Stimulated activated effector memory CD8-positive, alpha-beta T cell treated with anti-CD3 and anti-CD28 coated beads, Interleukin-12 subunit alpha, Interleukin-12 subunit beta, amount 100 ng/mL, for 72 hours (primary cell): ENCODE data around the gene ATG4D.

Experiments
- ATAC-seq: fragments of 150-1000 bp; cut with Tn5 transposase; 2 replicates; pipeline ENCODE4 v1.10.0; 2021
- DNase-seq, 2 donors: peaks; one replicate each; pipeline ENCODE4 v3.0.0; 2021 to 2022; ENCODE audit warnings: low spot score in 2 of 2
- H3K27ac Mint-ChIP-seq: one replicate; pipeline ENCODE4 v1.8.0; 2022; ENCODE audit warnings: mild to moderate bottlenecking, mixed read lengths
- H3K36me3 Mint-ChIP-seq: one replicate; pipeline ENCODE4 v1.8.0; 2022; ENCODE audit warnings: mild to moderate bottlenecking, mixed read lengths
- H3K4me1 Mint-ChIP-seq: one replicate; pipeline ENCODE4 v1.8.0; 2022; ENCODE audit warnings: mixed read lengths
- H3K4me3 Mint-ChIP-seq: one replicate; pipeline ENCODE4 v1.8.0; 2022; ENCODE audit warnings: mild to moderate bottlenecking, mixed read lengths
- H3K9me3 Mint-ChIP-seq: one replicate; pipeline ENCODE4 v1.8.0; 2022; ENCODE audit warnings: mixed read lengths

ATG4D gene

GRCh38 chr19:10543420-10544241, at the start of gene ATG4D:
TSS of gene ATG4D (plus strand) at chr19:10543904. CDS start at chr19:10544091, 187 bp downstream.
- ATAC-seq: peak; percentile 88
- peaks cover 20% of the 10 kb centered on the region for H3K4me1 Mint-ChIP-seq
- no peaks in the 10 kb centered on the region for H3K9me3 Mint-ChIP-seq
- peak; percentile 82 to 87 for DNase-seq
- H3K36me3 Mint-ChIP-seq: peaks cover 39% of the 10 kb centered on the region
- peak within 1 kb of the TSS; percentile 89 for H3K27ac Mint-ChIP-seq
- H3K4me3 Mint-ChIP-seq: peak within 1 kb of the TSS; percentile 83

- Mint-ChIP-seq H3K4me3 (no peak overlapping the region), H3K9me3 (no peaks in the 10 kb centered on the region), H3K4me1 (peaks cover 40% of the 10 kb centered on the region), H3K36me3 (peaks cover 92% of the 10 kb centered on the region), H3K27ac (peak overlapping the region; percentile 75)
- ATAC-seq (no peak), DNase-seq (no peak)
Measured at GRCh38 chr19:10497371-10497770, 46.3 kb upstream of the ATG4D start.

- ATAC-seq (no peak), DNase-seq (no peak)
- Mint-ChIP-seq H3K36me3 (peaks cover 81% of the 10 kb centered on the region), H3K27ac (peak overlapping the region; percentile 98), H3K9me3 (no peaks in the 10 kb centered on the region), H3K4me3 (peak overlapping the region; percentile 94), H3K4me1 (peaks cover 46% of the 10 kb centered on the region)
Measured at GRCh38 chr19:10499550-10500246, 44.0 kb upstream of the ATG4D start.

GRCh38 chr19:10500247-10500592, 43.5 kb upstream of the ATG4D start:
- H3K27ac Mint-ChIP-seq: peak overlapping the region; percentile 98
- H3K4me3 Mint-ChIP-seq: peak overlapping the region; percentile 94
- no peaks in the 10 kb centered on the region for H3K9me3 Mint-ChIP-seq

DNA sequence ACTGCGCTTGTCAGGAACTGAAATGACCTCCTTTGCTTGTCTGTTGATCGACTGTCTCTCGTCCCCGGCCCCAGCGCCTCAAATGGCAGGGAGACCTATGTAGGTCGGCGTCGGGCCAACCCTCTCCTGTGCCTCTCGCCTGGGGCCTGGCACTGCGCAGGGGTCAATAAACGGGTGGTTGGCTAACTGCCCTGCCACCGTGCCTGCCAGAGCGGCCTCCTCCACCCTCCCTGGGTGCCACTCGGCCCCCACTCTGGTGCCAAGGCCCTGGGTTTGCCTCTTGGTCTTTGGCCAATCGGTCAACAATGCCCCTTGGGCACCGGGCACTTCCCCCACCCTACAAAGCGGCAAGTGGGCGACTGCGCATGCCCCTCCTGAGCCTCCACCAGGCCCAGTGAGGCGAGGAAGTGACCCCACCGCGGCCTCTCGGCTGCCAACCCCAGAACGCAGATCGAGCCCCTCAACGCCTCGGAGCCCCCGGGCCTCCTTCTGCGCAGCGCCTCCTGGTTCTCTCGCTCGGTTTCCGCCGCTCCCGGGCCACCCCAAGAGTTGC, 41.7 kb upstream of the ATG4D start:
- Mint-ChIP-seq H3K9me3 (no peaks in the 10 kb centered on the region), H3K4me3 (peak overlapping the region; percentile 94), H3K4me1 (peaks cover 52% of the 10 kb centered on the region), H3K36me3 (peaks cover 57% of the 10 kb centered on the region), H3K27ac (peak overlapping the region; percentile 98)
- ATAC-seq (peak; percentile 52), DNase-seq (peak; percentile 40 to 81)

More at GRCh38 chr19:10500247-10500592, 43.5 kb upstream of the ATG4D start:
- peaks cover 46% of the 10 kb centered on the region for H3K4me1 Mint-ChIP-seq
- H3K36me3 Mint-ChIP-seq: peaks cover 75% of the 10 kb centered on the region
- ATAC-seq (no peak), DNase-seq (no peak)

DNA sequence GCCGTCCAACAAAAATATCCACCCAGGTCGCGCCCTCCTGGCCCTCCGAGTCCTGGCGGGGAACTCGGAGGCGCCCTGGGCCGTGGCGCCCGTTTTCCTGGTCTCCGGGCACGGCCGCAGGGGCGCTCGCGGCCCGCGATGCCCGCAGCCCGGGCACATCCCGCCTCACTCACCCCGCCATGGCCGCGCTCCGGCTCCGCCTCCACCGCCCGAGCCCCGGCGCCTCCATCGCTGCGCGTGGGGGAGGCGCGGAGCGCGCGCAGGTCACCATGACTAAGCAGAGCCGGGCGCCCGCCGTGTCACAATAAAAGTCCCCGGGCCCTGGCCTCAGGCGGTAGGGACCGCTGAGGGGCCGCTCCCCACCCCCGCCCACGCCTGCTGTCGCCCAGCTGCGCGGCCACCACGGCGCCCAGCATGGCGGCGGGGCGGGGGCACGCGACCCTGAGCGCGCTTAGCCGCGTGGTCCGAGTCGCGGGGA, 41.1 kb upstream of the ATG4D start:
- Mint-ChIP-seq H3K4me1 (peaks cover 48% of the 10 kb centered on the region), H3K27ac (peak overlapping the region; percentile 98), H3K9me3 (no peaks in the 10 kb centered on the region), H3K4me3 (peak overlapping the region; percentile 94), H3K36me3 (peaks cover 52% of the 10 kb centered on the region)
- DNase-seq (peak; percentile 91 to 95), ATAC-seq (peak; percentile 94)

DNA sequence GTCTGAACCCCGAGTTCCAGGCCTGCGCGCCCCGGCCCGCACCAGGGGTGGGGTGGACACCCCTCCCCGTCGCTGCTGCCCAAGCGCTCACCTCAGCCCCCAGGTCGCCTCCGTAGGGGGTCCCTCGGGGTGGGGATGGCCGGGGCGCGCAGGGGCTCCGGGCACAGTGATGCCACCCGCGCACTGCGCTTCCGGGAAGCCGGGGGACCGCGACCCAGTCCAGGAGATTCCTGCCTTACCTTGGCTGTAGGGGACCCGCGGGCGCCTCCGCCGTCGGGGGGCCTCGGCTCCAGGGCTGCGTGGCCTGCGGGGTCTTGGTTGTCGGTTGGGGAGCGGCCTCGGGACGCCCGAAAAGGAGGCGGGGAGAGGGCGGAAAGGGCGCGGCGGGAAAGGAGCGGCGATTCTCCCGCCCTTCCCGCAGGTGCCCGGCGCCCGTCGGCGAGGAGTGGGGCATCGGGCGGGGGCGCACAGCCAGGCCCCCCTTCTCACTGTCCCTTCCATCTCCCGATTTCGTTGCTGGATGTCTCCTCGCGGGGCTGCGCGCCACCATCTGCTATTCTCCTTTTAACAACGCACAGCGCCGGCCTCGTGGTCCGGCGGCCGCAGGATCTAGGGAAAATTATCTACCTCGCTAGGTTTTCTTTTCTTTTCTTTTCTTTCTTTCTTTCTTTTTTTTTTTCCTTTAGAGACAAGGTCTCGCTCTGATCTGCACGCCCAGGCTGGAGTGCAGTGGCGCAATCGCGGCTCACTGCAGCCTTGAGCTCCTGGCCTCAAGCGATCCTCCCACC, 40.5 kb upstream of the ATG4D start, which contains the start of gene KEAP1:
Gene KEAP1, minus strand, starts transcription at position 355 of the 788 bp plus-strand sequence. CDS start 3,323 bp downstream, outside the sequence.
- Mint-ChIP-seq H3K36me3 (peaks cover 46% of the 10 kb centered on the region), H3K4me1 (peaks cover 48% of the 10 kb centered on the region), H3K27ac (peak within 1 kb of the TSS; percentile 98), H3K4me3 (peak within 1 kb of the TSS; percentile 94), H3K9me3 (no peaks in the 10 kb centered on the region)
- DNase-seq (peak in 1 of 2 donors; percentile 88), ATAC-seq (no peak)

GRCh38 chr19:10505583-10506229, 38.0 kb upstream of the ATG4D start:
- peak; percentile 40 for ATAC-seq
- peaks cover 33% of the 10 kb centered on the region for H3K36me3 Mint-ChIP-seq
- no peaks in the 10 kb centered on the region for H3K9me3 Mint-ChIP-seq
- H3K27ac Mint-ChIP-seq: no peak overlapping the region
- H3K4me3 Mint-ChIP-seq: peak overlapping the region; percentile 8
- peak; percentile 82 to 93 for DNase-seq
- H3K4me1 Mint-ChIP-seq: peaks cover 40% of the 10 kb centered on the region

DNA sequence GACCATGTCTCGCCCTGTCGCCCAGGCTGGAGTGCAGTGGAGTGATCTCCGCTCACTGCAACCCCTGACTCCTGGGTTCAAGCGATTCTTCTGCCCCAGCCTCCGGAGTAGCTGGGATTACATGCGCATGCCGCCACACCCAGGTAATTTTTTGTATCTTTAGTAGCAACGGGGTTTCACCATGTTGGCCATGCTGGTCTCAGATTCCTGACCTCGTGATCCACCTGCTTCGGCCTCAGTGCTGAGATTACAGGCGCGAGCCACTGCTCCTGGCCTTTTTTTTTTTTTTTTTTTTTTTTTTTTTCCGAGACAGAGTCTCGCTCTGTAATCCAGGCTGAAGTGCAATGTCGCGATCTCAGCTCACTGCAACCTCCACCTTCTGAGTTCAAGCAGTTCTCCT, 35.7 kb upstream of the ATG4D start:
- Mint-ChIP-seq H3K4me1 (peaks cover 32% of the 10 kb centered on the region), H3K36me3 (peaks cover 43% of the 10 kb centered on the region), H3K9me3 (no peaks in the 10 kb centered on the region), H3K4me3 (no peak overlapping the region), H3K27ac (peak overlapping the region; percentile 92)
- no peak for ATAC-seq
- no peak for DNase-seq

DNA sequence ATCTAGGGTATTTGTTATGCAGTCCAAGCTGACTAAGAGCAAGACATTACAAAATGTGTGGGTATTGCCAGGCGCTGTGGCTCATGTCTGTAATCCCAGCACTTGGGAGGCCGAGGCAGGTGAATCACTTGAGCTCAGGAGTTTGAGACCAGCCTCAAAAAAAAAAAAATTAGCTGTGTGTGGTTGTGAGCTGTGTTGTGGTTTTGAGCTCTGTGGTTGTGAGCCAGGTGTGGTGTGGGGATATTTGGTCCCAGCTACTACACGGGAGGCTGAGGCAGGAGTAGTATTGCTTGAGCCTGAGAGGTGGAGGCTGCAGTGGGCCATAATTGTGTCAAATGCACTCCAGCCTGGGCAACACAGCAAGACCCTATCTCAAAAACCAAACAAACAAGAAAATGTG, 35.0 kb upstream of the ATG4D start:
- ATAC-seq (peak; percentile 94), DNase-seq (no peak)
- H3K36me3 Mint-ChIP-seq: peaks cover 44% of the 10 kb centered on the region
- peaks cover 34% of the 10 kb centered on the region for H3K4me1 Mint-ChIP-seq
- H3K27ac Mint-ChIP-seq: peak overlapping the region; percentile 92
- H3K9me3 Mint-ChIP-seq: no peaks in the 10 kb centered on the region
- peak overlapping the region; percentile 4 for H3K4me3 Mint-ChIP-seq

- ATAC-seq (no peak), DNase-seq (peak; percentile 70 to 89)
- Mint-ChIP-seq H3K4me3 (no peak overlapping the region), H3K9me3 (no peaks in the 10 kb centered on the region), H3K36me3 (peaks cover 48% of the 10 kb centered on the region), H3K4me1 (peaks cover 36% of the 10 kb centered on the region), H3K27ac (no peak overlapping the region)
Measured at GRCh38 chr19:10510301-10510802, 33.4 kb upstream of the ATG4D start.

GRCh38 chr19:10513223-10513622, 30.5 kb upstream of the ATG4D start:
- Mint-ChIP-seq H3K4me3 (peak overlapping the region; percentile 72), H3K4me1 (peaks cover 50% of the 10 kb centered on the region), H3K9me3 (no peaks in the 10 kb centered on the region), H3K27ac (no peak overlapping the region), H3K36me3 (peaks cover 48% of the 10 kb centered on the region)
- DNase-seq: no peak
- ATAC-seq: no peak

DNA sequence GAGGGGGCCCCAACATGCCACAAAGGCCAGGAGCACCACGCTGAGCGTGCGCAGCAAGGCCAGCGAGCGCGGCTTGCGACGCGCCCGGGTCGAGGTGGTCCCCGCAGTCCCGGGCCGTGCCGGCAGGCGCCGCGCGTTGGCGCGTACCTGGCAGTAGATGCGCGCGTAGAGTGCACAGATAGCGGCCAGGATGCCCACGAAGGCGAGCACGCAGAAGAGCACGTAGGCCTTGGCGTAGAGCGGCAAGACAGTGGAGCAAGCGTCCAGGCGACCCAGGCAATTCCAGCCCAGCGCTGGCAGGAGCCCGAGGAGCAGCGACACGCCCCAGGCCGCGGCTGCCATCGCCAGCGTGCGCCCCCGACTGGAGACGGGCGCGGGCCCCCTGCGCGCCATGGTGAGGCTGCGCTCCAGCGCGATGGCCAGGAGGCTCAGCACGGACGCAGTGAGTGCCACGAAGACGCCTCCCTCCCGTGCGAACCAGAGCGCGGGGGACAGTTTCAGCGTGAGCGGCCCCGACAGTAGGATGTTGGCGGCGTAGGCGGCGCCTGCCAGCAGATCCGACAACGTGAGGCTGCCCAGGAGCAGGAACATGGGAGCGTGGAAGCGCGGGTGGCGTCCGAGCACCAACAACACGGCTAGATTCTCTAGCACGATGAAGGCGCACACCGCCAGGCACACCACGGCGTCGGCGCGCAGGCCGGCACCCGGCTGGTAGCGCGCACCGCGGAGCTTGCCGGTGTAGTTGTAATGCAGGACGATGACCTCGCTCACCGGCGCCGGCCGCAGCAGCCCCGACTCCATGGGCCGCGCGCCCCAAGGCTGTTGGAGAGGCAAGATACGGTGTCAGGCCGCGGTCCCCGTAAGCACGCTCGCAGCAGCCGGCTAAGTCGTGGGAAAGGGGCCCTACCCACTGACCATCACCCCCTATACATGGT, 29.2 kb upstream of the ATG4D start:
- ATAC-seq (peak; percentile 51), DNase-seq (peak in 1 of 2 donors; percentile 42)
- Mint-ChIP-seq H3K9me3 (no peaks in the 10 kb centered on the region), H3K27ac (peak overlapping the region; percentile 66), H3K4me1 (peaks cover 50% of the 10 kb centered on the region), H3K4me3 (peak overlapping the region; percentile 72), H3K36me3 (peaks cover 43% of the 10 kb centered on the region)
